Amniotic stem cell (primary cell): Measurements from ENCODE around the gene TMEM11.
"Not testable (repeated sequence)": the region's sequence is repeated elsewhere in the genome, so short reads cannot be mapped to it uniquely, and the experiment has no call there.

Experiments
- DNase-seq: peaks from one replicate; lab custom pipeline; 2025; lab: John Stamatoyannopoulos, UW

Gene TMEM11

GRCh38 chr17:21211825-21212479 lies 2.0 kb downstream of the TMEM11 start:
- DNase-seq = no peak

GRCh38 chr17:21210411-21211076 lies 3.4 kb downstream of the TMEM11 start:
- no peak for DNase-seq

GRCh38 chr17:21209511-21210175 lies 4.3 kb downstream of the TMEM11 start:
- DNase-seq = no peak

GRCh38 chr17:21208352-21208751 lies 5.6 kb downstream of the TMEM11 start:
- DNase-seq = no peak

GRCh38 chr17:21204935-21205334 lies 9.0 kb downstream of the TMEM11 start:
- DNase-seq = no peak

GRCh38 chr17:21202512-21202911 lies 11.4 kb downstream of the TMEM11 start:
- DNase-seq = no peak

- no peak for DNase-seq
Observed at GRCh38 chr17:21201874-21202273, 12.1 kb downstream of the TMEM11 start.

GRCh38 chr17:21201298-21201595 lies 12.7 kb downstream of the TMEM11 start:
- DNase-seq = no peak

- no peak for DNase-seq
Observed at GRCh38 chr17:21200590-21201297, 13.2 kb downstream of the TMEM11 start.

GRCh38 chr17:21199856-21200255 lies 14.1 kb downstream of the TMEM11 start:
- no peak for DNase-seq

GRCh38 chr17:21199311-21199710 lies 14.7 kb downstream of the TMEM11 start:
- peak; percentile 33 for DNase-seq

- no peak for DNase-seq
Observed at GRCh38 chr17:21198411-21198810, 15.6 kb downstream of the TMEM11 start.

- DNase-seq = no peak
Observed at GRCh38 chr17:21196126-21196525, 17.8 kb downstream of the TMEM11 start.

- no peak for DNase-seq
Observed at GRCh38 chr17:21194703-21195102, 19.3 kb downstream of the TMEM11 start.

- DNase-seq = no peak
Observed at GRCh38 chr17:21194226-21194625, 19.7 kb downstream of the TMEM11 start.

- no peak for DNase-seq
Observed at GRCh38 chr17:21193031-21193430, 20.9 kb downstream of the TMEM11 start.

- DNase-seq = not testable (repeated sequence)
Observed at GRCh38 chr17:21192414-21192813, 21.5 kb downstream of the TMEM11 start.

- DNase-seq = no peak
Observed at GRCh38 chr17:21191698-21192097, 22.3 kb downstream of the TMEM11 start.

- DNase-seq = no peak
Observed at GRCh38 chr17:21190078-21190477, 23.9 kb downstream of the TMEM11 start.

- DNase-seq = no peak
Observed at GRCh38 chr17:21189361-21189760, 24.6 kb downstream of the TMEM11 start.

- DNase-seq = no peak
Observed at GRCh38 chr17:21186399-21187187, 27.4 kb downstream of the TMEM11 start.

GRCh38 chr17:21185061-21185460 lies 28.9 kb downstream of the TMEM11 start:
- DNase-seq = no peak
